ENCODE data around the gene SLC8A3.

DNA sequence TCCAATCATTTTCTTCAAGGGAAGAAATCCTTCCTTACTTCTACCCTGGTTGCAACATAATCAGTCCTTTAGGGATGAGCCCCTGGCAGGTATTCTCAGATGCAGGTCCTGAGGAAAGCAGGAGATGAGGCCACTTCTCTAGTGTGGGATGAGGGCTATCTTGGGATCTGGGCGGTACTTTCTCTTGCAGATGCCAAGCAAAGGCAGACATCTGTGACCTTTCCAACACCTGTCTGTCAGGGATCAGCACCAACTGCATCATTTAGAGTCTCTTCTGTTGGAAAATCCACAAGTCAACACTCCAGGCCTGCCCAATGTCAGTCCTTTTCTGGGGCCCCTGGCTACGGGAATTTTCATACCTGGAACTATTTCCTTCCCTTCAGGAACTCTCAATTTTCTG, 129.2 kb downstream of the SLC8A3 start:
- TF ChIP-seq POLR2A (IDR thresholded peaks at IDR 0.05) = no peak
- TF ChIP-seq, protein P1, sequence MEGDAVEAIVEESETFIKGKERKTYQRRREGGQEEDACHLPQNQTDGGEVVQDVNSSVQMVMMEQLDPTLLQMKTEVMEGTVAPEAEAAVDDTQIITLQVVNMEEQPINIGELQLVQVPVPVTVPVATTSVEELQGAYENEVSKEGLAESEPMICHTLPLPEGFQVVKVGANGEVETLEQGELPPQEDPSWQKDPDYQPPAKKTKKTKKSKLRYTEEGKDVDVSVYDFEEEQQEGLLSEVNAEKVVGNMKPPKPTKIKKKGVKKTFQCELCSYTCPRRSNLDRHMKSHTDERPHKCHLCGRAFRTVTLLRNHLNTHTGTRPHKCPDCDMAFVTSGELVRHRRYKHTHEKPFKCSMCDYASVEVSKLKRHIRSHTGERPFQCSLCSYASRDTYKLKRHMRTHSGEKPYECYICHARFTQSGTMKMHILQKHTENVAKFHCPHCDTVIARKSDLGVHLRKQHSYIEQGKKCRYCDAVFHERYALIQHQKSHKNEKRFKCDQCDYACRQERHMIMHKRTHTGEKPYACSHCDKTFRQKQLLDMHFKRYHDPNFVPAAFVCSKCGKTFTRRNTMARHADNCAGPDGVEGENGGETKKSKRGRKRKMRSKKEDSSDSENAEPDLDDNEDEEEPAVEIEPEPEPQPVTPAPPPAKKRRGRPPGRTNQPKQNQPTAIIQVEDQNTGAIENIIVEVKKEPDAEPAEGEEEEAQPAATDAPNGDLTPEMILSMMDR (IDR thresholded peaks at IDR 0.05) = no peak
